DMS79 treated with DMSO at 0.1 percent for 48 hours (cell line): ENCODE measurements around the gene LRP1B.

Experiments used
- DNase-seq: peaks from one replicate; lab custom pipeline; 2025; lab: John Stamatoyannopoulos, UW

The LRP1B gene

DNA sequence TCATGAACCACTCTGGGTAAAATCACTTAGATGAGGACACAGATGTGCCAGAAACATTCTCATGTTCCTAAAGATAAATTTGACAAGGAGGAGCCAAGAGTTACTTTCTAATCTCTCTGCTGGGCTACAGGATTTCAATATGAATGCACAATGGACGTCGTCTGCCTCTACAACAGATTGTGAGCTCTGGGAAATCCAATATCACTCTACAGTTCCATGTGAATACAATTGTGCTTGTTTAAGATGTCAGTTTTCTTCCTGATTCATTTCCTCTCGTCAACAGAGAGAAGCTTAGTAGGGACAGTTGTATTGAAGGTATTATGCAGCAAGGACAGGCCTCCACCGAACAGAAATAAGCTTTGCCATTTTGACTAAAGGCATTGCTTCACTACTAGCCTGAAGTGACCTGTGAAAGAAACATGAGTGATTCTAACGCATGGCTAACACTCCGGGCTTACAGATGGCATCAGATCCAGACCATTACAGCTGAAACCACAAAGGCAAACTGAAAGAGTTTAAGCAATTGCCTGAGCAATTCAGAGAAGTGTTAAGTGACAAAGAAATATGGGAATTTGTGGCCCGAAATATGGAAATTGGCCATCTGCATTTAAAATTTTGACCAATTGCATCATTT, 1591.5 kb downstream of the LRP1B start:
- no peak for DNase-seq

DNA sequence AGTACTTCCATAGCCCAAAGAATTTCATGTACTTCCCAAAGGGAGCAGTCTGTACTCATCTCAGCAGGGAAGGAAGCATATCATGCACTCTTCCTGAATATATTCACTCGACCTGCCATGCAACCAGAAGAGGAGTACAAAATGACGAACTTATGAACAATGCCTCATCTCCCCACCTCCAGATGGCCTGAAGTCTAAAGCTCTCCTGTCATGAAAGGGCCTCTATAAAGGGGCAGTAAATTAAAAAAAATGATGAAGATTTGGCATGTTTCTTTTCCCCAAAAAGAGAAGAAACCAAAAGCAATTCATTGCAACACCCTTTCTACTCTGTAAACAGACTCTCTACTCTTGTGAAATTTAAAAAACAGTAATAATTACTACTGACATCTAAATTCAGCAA, 1601.1 kb downstream of the LRP1B start:
- no peak for DNase-seq

DNA sequence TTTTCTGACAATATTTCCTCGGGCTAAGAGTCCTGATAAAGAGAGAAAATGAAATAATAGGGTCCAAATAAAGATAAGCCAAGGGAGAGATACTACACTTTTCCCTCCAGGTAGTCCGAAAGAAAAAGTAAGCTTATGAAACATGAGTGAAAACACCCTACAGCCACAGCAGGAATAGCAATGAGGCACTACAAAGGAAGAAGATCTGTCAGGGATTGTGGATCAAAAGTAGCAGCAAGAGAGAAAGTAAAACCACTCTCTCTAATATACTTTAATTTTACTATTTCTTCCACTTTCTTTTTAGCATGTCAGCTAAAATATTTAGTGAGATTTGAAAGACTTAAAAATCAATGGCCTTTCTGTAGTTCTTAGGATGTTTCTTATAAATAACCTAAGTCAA, 1601.8 kb downstream of the LRP1B start:
- no peak for DNase-seq

DNA sequence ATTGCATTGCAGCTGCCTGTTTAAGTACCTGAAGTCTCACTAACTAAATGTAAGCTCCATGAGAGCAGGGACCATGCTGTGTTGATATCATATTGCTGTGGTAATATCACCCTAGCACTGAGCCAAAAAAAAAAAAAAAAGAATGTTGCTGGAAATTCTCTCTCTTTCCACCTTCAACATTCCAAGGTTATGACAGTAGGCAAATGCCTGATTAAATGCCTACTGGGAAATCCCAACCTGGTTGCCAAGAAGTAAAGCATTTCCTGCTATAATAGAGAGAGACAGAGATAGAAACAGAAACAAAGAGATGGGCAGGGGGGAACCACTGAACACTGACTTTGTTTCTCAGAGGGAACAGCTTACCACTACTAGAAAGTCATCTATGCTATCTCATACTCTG, 1604.2 kb downstream of the LRP1B start:
- no peak for DNase-seq

DNA sequence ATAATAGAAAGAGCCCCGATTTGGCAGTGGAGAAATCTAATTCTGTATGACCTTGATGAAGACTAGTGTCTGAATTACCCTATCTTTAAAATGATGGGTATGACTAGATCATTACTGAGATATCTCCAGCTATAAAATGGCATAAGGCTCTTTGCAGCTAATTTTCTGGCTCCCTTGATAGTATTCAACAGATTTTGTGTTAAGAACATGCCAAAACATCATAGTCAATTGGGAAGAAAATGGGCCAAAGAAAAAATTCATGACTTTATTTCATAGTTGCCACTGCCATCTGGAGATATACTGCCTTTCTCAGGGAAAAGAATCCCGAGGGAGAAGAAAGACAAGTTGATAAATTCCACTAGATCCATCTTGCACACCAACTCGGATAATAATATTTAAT, 1618.7 kb downstream of the LRP1B start:
- DNase-seq: no peak

DNA sequence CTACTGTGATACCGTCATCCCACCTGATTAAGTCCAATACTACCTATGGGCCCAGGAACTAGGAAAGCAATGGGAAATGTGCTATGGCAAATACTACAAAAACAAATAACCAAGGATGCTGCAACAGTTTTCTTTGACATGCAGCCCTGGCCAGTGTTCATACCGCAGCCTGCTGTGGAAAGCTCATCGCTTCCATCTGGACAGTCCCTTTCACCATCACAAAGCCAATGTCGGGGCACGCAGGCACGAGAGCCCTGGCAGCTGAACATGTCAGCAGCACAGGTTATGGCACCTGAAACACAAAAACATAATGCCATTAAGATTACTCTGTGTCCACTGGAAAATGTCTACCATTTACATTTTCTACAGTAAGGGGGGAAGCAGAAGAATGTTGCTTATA, 1621.1 kb downstream of the LRP1B start:
- no peak for DNase-seq

DNA sequence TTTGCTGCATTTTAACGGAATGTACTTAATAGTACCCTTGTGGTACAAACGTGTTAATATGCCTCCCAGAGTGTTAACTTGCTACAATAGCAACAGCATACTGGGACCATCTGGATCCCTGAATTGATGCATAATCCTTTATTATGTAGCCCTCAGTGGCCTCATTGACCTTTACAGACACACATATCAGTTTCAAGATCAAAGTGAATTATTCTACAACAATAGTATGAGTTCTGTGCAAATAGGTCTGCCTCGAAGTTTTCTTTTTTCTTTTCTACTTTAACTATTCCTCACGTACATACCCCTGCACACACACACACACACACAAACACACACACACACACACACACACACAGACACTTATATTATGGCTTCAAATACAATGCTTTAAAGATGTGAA, 1622.1 kb downstream of the LRP1B start:
- DNase-seq: no peak

DNA sequence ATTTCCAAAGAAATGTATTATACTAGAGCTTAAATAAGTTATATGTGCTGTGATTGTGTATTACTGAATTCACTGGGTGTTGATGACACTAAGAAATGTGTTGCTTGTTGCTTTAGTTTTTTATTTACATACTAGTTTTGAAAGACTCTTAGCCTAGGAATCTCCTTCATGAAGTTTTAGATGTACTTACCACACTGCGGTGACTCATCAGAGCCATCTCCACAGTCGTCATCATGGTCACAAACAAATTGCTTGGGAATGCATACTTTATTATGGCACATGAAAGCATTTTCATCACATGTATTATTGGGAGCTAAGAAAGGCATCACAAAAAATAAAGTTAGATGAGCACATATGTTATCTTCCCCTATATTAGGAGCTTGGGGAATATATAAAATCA, 1624.2 kb downstream of the LRP1B start:
- no peak for DNase-seq

DNA sequence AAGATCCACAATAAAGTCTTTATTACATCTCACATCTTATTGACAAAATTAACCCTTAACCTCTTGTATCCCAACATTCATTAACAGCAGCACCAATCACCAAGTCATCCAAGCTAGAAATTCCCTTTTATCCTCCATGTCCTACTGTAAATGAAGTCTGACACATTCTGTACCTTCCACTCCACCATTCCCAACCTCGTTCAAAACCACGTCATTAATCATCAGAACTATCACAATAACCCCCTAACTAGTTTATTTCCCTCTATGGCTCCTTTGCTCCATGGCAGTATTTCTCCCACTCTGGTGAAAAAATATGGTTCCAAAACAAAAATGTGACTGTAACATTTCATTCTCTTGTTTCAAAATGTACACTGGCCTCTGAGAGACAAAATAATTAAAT, 1626.2 kb downstream of the LRP1B start:
- DNase-seq: no peak

DNA sequence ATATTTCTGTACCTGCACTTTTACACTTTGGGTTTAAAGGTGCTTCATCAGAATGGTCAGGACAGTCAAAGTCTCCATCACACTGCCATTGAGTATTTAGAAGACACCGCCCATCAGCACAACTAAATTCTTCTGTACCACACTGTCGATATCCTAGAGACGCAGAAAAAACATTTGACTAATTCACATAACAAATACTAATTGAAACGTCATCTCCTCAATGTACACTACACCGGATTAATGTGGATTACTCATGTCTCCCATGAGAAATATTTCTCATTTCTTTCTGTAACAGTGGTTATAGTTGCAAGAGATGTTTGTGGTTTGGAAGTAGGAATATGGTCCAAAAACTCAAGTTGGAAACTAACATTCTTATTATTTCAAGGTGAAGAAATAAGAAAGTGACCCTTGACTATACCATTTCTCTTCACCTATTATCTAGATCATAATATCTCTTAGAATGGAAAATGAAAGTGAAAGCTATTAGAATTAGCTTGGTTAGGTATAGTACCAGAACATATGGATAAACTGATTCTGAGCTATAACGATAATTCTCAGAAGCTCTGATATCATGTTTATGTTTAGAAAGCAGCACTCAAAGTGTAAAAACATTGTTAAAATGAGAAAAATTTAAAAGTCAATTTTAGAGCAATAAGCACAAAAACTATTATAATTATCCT, 1627.7 kb downstream of the LRP1B start:
- DNase-seq: no peak

DNA sequence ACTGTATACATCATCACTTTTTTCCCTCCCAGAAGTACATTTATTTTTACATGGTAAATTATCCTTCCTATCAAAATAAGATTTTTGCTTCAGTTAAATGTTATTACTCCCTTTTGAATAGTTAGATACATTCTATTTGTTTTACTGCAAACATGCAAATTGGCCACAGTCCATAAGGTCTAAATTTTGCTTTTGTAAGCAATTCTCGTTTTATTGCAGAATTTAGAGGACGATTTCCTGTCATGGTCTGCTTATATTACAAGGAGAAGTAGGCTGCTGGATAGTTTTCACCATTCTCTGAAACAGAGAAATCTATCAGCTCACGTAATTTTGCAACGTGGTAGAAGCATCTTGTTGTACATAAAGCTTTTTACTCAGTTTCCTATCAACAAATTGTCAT, 1632.5 kb downstream of the LRP1B start:
- no peak for DNase-seq

DNA sequence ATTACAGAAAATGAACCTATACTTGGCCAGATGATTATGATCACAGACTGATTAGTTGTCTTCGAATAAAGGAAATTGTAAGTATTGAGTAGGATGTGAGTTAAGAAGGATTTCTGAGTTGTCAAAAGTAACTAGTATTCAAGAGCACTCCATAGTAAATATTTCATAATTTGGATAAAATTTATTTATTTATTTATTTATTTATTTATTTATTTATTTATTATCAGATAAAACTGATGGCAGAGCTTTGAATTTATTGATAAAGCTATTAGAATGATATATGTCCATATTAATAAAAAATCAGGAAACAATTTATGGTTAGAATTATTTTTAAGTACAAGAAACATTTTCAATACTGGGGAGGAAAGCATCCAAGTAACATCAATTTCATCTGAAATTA, 1634.1 kb downstream of the LRP1B start:
- no peak for DNase-seq

DNA sequence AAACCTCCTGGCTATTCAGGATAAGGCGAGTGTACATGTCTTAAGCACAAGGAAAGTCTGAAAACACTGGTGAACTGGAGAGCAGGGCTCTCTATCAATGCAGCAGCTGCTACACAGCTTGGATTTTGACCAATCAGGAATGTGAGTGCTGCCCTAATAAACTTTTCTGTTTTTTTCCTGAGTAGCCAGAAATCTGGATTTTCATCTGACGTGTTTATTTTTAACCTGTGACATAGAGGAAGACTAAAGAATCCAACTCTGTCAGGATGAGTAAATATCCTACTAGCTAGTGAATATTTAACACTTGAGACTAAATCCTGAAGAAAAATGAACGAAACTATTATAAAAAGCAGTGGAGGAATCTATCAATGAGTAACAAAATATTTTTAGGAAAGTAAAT, 1638.9 kb downstream of the LRP1B start:
- DNase-seq: no peak

DNA sequence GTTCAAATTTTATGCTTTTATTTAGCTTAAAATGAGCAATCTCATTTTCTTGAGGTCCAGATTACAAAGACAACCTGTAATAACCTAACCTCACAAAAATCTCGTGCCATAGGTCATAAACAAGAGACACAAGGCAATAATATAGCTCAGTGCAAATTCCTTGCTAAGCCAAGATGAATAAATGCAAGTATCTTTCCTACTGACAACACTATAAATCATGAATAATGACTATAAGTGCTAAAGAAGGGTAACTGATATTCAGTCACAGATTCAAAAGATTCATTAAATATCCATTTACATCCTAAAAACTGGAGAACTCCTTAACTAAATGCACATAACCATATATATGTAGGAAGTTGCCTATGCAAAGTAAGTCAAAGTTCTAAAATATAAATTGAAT, 1641.6 kb downstream of the LRP1B start:
- DNase-seq: no peak

DNA sequence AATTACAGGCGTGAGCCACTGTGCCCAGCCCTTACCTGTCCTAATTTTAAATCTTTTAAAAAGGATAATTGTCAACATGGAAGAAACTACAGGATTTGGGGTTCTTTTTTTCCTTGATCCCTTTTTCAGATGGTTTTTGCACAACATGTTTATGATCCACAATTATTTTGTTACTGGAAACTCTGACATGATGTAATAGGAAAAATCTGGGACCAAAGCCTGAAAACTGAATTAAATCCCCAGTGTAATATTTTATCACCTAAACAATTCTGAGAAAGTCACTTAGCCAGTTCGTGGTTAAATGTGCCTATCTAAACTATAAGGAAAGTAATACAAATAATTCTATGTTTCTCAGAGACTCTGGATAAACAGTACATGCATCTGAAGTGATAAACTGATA, 1649.7 kb downstream of the LRP1B start:
- DNase-seq: no peak

DNA sequence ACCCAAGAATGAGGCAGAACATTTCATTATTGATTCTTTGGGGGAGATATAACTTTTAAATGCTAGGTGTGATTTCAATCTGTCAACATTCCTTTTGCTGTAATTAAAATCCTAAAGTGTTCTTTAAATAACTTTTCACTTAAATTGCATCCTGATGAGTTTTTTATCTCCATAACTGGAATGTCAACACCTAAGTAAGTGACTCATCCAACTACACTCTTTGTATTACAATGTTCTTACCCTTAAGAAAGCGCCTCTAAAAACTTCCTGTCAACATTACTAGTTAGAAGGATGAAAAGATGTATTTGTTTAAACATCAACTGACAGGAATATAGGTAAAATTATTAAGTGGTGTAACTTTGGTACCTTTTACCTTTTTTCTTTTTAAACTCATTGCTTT, 1657.0 kb downstream of the LRP1B start:
- DNase-seq: no peak

DNA sequence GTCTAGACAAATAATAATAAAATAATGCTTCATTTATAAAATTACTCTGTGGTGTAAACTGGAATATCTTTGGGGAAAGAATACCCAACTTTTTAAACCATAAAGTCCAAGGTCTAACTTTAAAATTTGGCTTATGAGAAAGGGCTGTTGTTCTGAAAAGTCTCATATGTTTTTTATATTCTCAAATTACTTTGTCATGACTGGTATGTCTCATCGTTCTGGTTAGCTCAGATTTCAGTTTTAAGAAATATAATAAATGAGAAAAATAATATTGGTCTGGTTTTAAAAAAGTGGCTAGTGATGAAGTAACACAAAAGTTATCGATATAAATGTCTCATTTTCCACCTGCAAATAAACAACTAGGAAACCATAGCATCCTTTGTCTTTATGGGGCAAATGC, 1658.1 kb downstream of the LRP1B start:
- DNase-seq: no peak

DNA sequence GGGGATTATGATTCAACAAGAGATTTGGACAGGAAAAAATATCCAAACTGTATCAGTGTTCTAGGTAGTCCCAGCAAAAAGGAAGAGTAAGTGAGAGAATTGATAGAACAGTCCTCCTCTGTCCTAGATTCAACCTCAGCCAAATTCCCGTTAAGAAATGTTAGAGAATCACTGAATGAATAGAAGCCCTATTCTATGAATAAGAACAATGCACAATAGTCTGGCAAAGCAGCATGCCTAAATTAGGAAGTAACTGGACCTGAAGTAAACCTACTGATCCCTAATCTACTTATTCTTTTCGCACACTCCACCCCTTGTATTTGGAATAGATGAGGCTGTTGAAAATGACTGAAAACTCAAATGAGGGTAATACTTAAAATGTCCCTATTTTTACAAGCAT, 1665.5 kb downstream of the LRP1B start:
- no peak for DNase-seq

DNA sequence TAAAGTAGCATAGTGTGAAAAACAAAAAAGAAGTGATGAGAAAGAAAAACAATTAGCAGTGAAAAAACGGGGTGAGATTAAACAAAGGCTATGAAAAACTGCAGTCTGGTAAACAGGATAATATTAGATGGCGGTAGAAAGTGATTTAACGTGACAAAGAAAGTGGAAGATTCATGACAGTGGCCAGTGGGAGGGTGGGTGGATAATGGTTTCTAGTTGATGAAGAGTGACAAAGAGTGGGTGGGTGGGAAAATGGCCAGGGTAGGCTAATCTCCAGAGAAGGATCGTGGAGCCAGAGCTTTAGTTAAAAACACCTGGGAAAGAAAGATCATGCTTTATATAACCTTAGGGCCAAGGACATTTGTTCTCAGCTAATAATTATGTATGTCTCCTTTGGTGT, 1667.8 kb downstream of the LRP1B start:
- no peak for DNase-seq

DNA sequence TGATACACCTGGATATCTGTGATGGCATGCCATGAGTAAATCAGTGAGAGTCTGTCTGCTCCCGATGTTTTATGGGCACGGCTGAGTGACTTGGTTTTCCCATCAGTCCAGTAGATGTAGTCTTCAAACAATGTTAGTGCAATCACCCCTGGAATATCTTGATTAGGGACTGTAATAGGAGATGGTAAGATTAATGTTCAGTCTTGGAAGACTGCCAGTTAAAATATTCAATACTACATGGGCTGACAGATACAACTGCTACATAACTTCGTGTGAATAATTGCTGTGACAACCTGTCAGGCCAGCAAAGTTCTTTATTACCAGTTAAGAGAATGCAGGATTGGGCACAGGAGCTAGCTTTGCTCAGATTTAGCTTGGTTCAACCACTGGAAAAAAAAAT, 1673.3 kb downstream of the LRP1B start:
- DNase-seq: no peak

DNA sequence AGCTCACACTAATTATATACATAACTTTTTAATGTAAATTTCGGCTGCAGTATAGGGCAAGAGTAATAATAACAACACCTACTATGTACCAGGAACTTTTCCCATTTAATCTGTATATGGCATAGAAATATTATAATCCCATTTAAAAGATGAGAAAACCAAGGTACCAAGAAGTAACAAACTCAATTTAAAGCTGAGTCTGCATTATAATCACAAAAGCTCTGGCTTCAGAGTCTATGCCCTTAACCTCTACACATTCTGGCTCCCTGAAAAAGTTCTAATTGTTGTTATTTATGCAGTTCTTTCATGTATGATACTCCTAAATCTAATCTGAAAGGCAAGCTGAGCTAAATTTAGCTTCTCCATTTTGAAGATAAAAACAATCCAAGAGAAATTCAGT, 1675.5 kb downstream of the LRP1B start:
- no peak for DNase-seq

DNA sequence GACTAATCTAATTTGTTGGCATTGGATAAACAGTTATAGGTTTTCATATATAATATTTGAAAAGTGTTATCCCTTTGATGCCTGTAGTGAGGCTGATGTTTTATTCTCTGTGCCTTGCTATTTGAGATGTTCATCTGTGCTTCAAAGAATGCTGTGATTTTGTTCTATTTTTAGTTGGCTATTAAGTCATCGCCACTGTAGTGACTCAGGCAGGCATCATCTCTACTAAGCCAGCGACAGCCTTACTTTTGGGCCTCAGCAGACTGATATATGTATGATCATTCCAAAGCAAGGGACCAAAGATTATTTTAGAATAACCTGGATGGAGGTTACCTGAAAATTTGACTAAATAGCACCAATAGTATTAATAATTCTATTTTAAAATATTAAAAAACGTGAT, 1676.1 kb downstream of the LRP1B start:
- no peak for DNase-seq

DNA sequence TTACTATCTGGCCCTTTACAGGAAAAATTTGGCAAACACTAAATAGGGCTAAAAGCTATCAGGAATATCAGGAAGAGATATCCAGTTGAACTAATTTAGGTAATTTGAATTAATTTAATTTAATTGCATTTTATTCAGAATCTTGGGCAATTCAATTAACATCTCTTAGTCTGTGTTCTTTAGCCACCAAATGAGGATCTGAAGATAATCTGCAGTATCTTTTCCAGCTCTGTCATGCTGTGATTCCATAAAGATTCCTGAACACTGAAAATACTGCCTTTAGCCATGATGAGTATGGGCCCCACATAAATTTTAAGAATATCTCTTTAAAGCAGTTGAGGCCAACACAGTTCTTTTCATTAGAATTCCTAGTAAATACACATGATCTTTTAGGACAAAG, 1679.5 kb downstream of the LRP1B start:
- no peak for DNase-seq

DNA sequence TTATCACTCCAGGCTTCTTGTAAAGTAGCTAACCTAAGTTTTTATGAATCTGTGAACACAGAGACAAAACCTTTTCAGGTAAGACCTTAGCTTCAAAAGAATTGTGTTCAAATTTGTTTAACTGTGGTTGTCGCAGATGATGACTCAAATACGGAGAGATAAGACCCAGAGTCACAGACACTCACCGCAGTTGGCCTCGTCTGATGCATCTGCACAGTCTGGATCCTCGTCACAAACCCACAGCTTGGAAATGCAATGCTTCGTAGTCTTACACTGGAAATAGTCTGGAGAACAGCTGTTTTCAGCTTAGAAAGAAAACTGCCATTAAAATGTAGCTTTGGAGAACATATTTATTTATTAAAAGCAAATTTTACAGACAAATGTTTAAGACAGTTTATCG, 1688.5 kb downstream of the LRP1B start:
- no peak for DNase-seq
